NCI-H446 (cell line): ENCODE measurements around the gene EZH1.

Source experiments
- DNase-seq, 2 experiments: peaks; one replicate each; lab custom pipeline; 2025; lab: John Stamatoyannopoulos, UW

Gene EZH1

GRCh38 chr17:42709561-42709960 lies 35.3 kb downstream of the EZH1 start:
- no peak for DNase-seq

GRCh38 chr17:42708588-42708987 lies 36.3 kb downstream of the EZH1 start:
- DNase-seq: no peak

GRCh38 chr17:42706732-42707131 lies 38.1 kb downstream of the EZH1 start:
- no peak for DNase-seq

- no peak for DNase-seq
These were observed 39.9 kb downstream of the EZH1 start for GRCh38 chr17:42704837-42705494.

GRCh38 chr17:42704490-42704836 lies 40.4 kb downstream of the EZH1 start:
- no peak for DNase-seq

GRCh38 chr17:42702446-42702845 lies 42.4 kb downstream of the EZH1 start:
- no peak for DNase-seq

GRCh38 chr17:42700586-42701289 lies 44.1 kb downstream of the EZH1 start:
- no peak for DNase-seq

GRCh38 chr17:42699415-42699740 lies 45.5 kb downstream of the EZH1 start:
- DNase-seq: no peak

GRCh38 chr17:42698736-42699414 lies 46.0 kb downstream of the EZH1 start:
- no peak for DNase-seq

GRCh38 chr17:42697108-42697811 lies 47.6 kb downstream of the EZH1 start:
- DNase-seq: no peak

- DNase-seq: no peak
These were observed 49.3 kb downstream of the EZH1 start for GRCh38 chr17:42695500-42695899.

GRCh38 chr17:42694524-42694923 lies 50.3 kb downstream of the EZH1 start:
- no peak for DNase-seq

GRCh38 chr17:42692489-42692888 lies 52.4 kb downstream of the EZH1 start:
- no peak for DNase-seq

- DNase-seq: no peak
These were observed 53.8 kb downstream of the EZH1 start for GRCh38 chr17:42691021-42691545.

GRCh38 chr17:42690596-42690995 lies 54.2 kb downstream of the EZH1 start:
- no peak for DNase-seq

- no peak for DNase-seq
These were observed 57.0 kb downstream of the EZH1 start for GRCh38 chr17:42687707-42688320.

GRCh38 chr17:42686520-42687128 lies 58.2 kb downstream of the EZH1 start:
- no peak for DNase-seq

GRCh38 chr17:42685831-42686230 lies 59.0 kb downstream of the EZH1 start:
- no peak for DNase-seq

GRCh38 chr17:42684929-42685556 lies 59.8 kb downstream of the EZH1 start:
- no peak for DNase-seq

GRCh38 chr17:42683407-42684034 lies 61.3 kb downstream of the EZH1 start:
- DNase-seq: no peak
